ENCODE results near the gene SLC20A1. TPM values are rescaled to one million over a fixed set of nuclear protein-coding genes. Genes with fewer than 3 reads are reported as not detected.

The SLC20A1 gene
- total RNA-seq, 1 donor from 2014 or later, result 114 TPM

DNA sequence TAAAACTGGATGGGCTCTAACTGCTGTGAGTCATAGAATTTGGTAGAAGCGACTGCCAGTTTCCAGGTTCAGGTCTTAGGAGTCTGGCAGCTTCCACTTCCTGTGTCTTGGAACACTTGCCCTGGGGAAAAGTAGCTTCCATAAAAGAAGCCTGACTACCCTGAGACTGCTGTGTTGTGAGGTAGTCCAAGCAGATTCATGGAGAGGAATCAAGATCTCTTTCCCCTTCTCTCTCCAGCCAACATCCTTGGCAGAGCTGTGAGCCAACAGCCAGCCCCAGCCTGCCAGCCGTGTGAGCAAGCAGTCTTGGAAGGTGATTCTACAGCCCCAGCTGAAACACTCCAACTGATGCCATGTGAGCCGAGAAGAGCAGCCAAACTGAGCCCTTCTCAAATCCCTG is 33.7 kb downstream of the SLC20A1 start:
- Mint-ChIP-seq H3K4me1 (no peaks in the 10 kb centered on the region), H3K9me3 (peaks cover 2% of the 10 kb centered on the region), H3K36me3 (ENCODE audit: low read depth) (no peaks in the 10 kb centered on the region), H3K4me3 (no peak overlapping the region), H3K27me3 (ENCODE audit: low read depth) (no peaks in the 10 kb centered on the region), H3K27ac (ENCODE audit: unreplicated experiment) (no peak overlapping the region)
- TF ChIP-seq, protein P1, sequence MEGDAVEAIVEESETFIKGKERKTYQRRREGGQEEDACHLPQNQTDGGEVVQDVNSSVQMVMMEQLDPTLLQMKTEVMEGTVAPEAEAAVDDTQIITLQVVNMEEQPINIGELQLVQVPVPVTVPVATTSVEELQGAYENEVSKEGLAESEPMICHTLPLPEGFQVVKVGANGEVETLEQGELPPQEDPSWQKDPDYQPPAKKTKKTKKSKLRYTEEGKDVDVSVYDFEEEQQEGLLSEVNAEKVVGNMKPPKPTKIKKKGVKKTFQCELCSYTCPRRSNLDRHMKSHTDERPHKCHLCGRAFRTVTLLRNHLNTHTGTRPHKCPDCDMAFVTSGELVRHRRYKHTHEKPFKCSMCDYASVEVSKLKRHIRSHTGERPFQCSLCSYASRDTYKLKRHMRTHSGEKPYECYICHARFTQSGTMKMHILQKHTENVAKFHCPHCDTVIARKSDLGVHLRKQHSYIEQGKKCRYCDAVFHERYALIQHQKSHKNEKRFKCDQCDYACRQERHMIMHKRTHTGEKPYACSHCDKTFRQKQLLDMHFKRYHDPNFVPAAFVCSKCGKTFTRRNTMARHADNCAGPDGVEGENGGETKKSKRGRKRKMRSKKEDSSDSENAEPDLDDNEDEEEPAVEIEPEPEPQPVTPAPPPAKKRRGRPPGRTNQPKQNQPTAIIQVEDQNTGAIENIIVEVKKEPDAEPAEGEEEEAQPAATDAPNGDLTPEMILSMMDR (conservative IDR thresholded peaks at IDR 0.05), result no peak
- DNase-seq (ENCODE audit: low read depth, low spot score), result no peak

DNA sequence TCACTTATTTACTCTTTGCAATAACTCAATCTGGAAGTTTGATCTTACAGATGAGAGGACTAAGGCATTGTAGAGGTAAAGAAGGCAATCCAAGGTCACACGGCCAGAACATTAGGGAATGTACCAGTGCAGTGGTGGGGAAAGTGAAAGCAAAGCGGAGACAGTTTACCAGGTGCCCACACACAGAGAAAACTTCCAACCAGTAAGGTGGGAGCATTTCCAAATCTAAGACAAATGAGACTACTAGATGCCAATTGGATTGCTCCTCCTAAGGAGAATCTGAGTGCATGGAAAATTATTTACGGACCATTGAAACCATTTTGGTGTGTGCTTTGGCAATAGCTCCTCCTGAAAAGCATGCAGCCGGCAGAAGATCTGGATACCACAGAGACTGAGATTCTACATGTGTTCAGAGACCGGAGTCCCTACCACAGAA is 34.9 kb downstream of the SLC20A1 start:
- TF ChIP-seq, protein P1 (conservative IDR thresholded peaks at IDR 0.05), result no peak
- Mint-ChIP-seq H3K9me3 (peaks cover 2% of the 10 kb centered on the region), H3K27ac (ENCODE audit: unreplicated experiment) (no peak overlapping the region), H3K4me1 (no peaks in the 10 kb centered on the region), H3K36me3 (ENCODE audit: low read depth) (no peaks in the 10 kb centered on the region), H3K4me3 (no peak overlapping the region), H3K27me3 (ENCODE audit: low read depth) (no peaks in the 10 kb centered on the region)
- DNase-seq (ENCODE audit: low read depth, low spot score), result no peak

DNA sequence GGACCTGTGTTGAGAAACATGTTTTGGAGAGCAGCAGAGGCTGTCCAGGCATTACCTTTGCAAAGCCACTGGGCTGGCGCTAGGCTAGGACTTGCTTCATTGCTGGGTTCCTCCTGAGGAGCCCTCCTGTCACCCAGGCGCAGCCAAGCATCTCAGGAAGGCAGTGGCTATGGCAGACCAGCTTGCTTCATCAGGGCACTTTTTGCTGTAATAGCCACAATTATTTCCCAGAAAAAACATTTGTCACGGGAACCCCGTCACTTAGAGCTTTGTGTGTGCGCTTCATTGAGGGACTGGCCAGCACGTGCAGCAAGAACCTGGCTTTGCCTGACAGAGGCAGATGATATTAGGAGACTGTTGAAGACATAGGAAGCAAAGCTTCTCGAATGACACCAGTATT is 36.4 kb downstream of the SLC20A1 start:
- Mint-ChIP-seq H3K9me3 (no peaks in the 10 kb centered on the region), H3K27ac (ENCODE audit: unreplicated experiment) (no peak overlapping the region), H3K36me3 (ENCODE audit: low read depth) (no peaks in the 10 kb centered on the region)

DNA sequence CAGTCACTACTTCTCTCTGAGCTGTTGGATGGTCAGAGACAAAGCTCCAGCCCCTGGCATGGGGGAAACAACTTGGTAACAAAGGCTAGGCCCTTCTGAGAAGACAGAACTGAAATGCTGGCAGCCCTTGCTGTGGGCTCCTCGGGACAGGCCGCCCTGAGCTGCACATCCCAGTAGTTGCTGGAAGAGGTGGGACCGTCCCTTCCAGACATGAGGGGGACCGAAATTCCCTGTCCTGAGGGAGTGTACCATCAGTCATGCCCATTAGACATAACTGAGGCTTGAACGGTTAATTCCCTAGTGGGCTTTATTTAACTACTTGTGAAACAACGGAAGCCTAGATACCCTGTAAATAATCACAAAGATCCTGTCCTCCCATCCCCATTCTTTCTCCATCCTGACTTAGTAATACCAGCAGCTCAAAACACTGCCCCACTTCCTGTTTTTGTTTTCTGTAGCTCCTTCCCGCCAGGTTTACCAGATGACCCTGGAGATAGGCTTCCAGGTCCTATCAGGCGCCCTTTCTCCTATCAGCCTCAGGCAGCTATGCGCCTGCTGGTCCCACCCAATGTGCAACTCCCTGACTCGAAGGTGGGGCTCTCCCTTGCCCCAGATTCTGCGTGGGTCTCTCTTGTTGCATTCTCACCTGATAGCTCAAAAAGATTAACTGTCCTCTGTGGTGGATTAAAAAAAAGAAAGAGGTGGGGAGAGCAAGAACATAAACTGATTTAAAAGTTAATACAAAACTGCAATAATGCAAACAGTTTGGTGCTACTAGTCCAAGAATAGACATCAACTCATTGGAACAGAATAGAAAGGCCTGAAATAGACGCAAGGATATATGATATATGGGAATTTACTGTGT is 38.0 kb downstream of the SLC20A1 start:
- no peak overlapping the region for H3K27ac Mint-ChIP-seq (ENCODE audit: unreplicated experiment)
- no peaks in the 10 kb centered on the region for H3K36me3 Mint-ChIP-seq (ENCODE audit: low read depth)
- H3K9me3 Mint-ChIP-seq, result no peaks in the 10 kb centered on the region
- no peaks in the 10 kb centered on the region for H3K27me3 Mint-ChIP-seq (ENCODE audit: low read depth)
- DNase-seq (ENCODE audit: low read depth, low spot score), result no peak
- H3K4me1 Mint-ChIP-seq, result no peaks in the 10 kb centered on the region
- H3K4me3 Mint-ChIP-seq, result no peak overlapping the region
- TF ChIP-seq, protein P1 (conservative IDR thresholded peaks at IDR 0.05), result no peak

More for the DNA sequence above, 36.4 kb downstream of the SLC20A1 start:
- Mint-ChIP-seq H3K4me3 (no peak overlapping the region), H3K4me1 (no peaks in the 10 kb centered on the region), H3K27me3 (ENCODE audit: low read depth) (no peaks in the 10 kb centered on the region)
- no peak for DNase-seq (ENCODE audit: low read depth, low spot score)
- TF ChIP-seq, protein P1 (conservative IDR thresholded peaks at IDR 0.05), result no peak

DNA sequence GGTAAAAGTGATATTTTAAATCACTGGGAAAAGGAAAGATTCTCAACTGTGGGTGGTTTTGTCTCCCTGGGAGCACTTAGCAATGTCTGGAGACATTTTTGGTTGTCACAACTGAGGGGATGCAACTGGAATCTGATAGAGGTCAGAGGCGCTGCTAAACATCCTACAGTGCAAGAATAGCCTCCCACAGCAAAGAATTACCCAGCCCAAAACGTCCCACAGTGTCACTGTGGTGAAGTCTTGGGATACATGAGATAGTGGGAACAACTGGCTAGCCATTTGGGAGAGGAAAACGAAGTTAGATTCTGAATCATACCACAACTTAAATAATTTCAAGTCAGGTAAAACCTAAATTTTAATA is 38.7 kb downstream of the SLC20A1 start:
- H3K36me3 Mint-ChIP-seq (ENCODE audit: low read depth), result no peaks in the 10 kb centered on the region
- no peak overlapping the region for H3K27ac Mint-ChIP-seq (ENCODE audit: unreplicated experiment)
- no peaks in the 10 kb centered on the region for H3K9me3 Mint-ChIP-seq
- H3K4me3 Mint-ChIP-seq, result no peak overlapping the region
- no peaks in the 10 kb centered on the region for H3K27me3 Mint-ChIP-seq (ENCODE audit: low read depth)
- TF ChIP-seq, protein P1 (conservative IDR thresholded peaks at IDR 0.05), result no peak
- DNase-seq (ENCODE audit: low read depth, low spot score), result no peak
- no peaks in the 10 kb centered on the region for H3K4me1 Mint-ChIP-seq
